Measurements from ENCODE around the gene SBF1. TPM values are rescaled to one million over a fixed set of nuclear protein-coding genes. Genes with fewer than 3 reads are reported as not detected.
A peak's percentile ranks its signal among the peaks of the same experiment; 100 is the strongest.

SBF1 gene
- total and polyA plus RNA-seq, 2 donors (not counting 1 experiment from before 2014, with no cell fraction given) = 110 to 254 TPM

- peak within 1 kb of the TSS; percentile 86 for H3K9ac ChIP-seq (ENCODE audit: low read length)
- ChIA-PET POLR2A (interaction anchor here (0.6 to 1.9 kb wide), 11 partner anchors 11 to 114 kb away, joined by 3 to 35 read pairs (median 8); partner anchors contain the start of genes CHKB, SCO2 and TYMP), CTCF (interaction anchor here (0.7 to 5.8 kb wide), 9 partner anchors 9 to 263 kb away, joined by 3 to 71 read pairs (median 3); partner anchors contain the start of genes SCO2 and SYCE3)
- H3K9me3 Mint-ChIP-seq (ENCODE audit: insufficient read depth) = no peaks in the 10 kb centered on the region
- TF ChIP-seq EZH2 (IDR thresholded peaks at IDR 0.05; ENCODE audit: borderline replicate concordance, insufficient read depth, low read depth, low read length, poor library complexity, severe bottlenecking) (no peak), CTCF (IDR thresholded peaks at IDR 0.05) (no peak)
- peaks cover 19 to 29% of the 10 kb centered on the region in 2 donors for H3K4me1 ChIP-seq (ENCODE audit: control insufficient read depth in 2 of 2, insufficient read depth in 2 of 2, low read length in 2 of 2)
- peak within 1 kb of the TSS; percentile 93 for H3K4me2 ChIP-seq (replicated peaks; ENCODE audit: low read depth, low read length, poor library complexity, severe bottlenecking)
- H3K4me3 ChIP-seq (ENCODE audit: control extremely low read depth in 1 of 5, extremely low read depth in 1 of 5, insufficient read depth in 1 of 5, low read depth in 2 of 5, low read length in 4 of 5) = peak within 1 kb of the TSS; percentile 75 to 92 (median 91)
- peaks cover 28% of the 10 kb centered on the region for H3K4me1 Mint-ChIP-seq
- DNase-seq (no peak), ATAC-seq (ENCODE audit: low read depth) (peak; percentile 74)
- WGBS (ENCODE audit: insufficient coverage) = under 1% methylated on average over 30 of the region's 62 CpGs
- peaks cover 0 to 32% of the 10 kb centered on the region in 2 experiments for H3K36me3 ChIP-seq (replicated peaks in 1 of 2; ENCODE audit: control extremely low read depth in 1 of 2, control insufficient read depth in 1 of 2, extremely low read depth in 1 of 2, insufficient read depth in 2 of 2, low read length in 1 of 2)
- H3K79me2 ChIP-seq (ENCODE audit: control insufficient read depth, insufficient read depth, low read length) = peaks cover 54% of the 10 kb centered on the region
- intact Hi-C loops (cut with micrococcal nuclease) = loop anchor here (1.0 to 5.0 kb wide), 2 partner anchors 38 to 165 kb away; partner anchors contain the start of gene PPP6R2
- peak within 1 kb of the TSS; percentile 98 for H3K27ac Mint-ChIP-seq
- no peaks in the 10 kb centered on the region for H3K9me3 ChIP-seq (ENCODE audit: control extremely low read depth in 1 of 3, control insufficient read depth in 2 of 3, insufficient read depth in 1 of 3, low read length in 2 of 3)
- H4K20me1 ChIP-seq (ENCODE audit: control insufficient read depth, insufficient read depth, low read length, poor library complexity, severe bottlenecking) = peaks cover 35% of the 10 kb centered on the region
- peak within 1 kb of the TSS; percentile 95 for H3K4me3 Mint-ChIP-seq
- peak within 1 kb of the TSS; percentile 81 for H2AFZ ChIP-seq (ENCODE audit: insufficient read depth, low read depth, low read length, poor library complexity, severe bottlenecking)
- H3K27ac ChIP-seq (ENCODE audit: low read length in 2 of 2) = peak within 1 kb of the TSS; percentile 88 to 92
- no peaks in the 10 kb centered on the region for H3K27me3 ChIP-seq (replicated peaks in 1 of 4; ENCODE audit: control extremely low read depth in 1 of 4, control insufficient read depth in 3 of 4, insufficient read depth in 4 of 4, low read length in 3 of 4)
- no peaks in the 10 kb centered on the region for H3K27me3 Mint-ChIP-seq
These were observed 32.7 kb upstream of the SBF1 start, which contains the start of gene LMF2 for GRCh38 chr22:50507421-50507990. Gene LMF2, minus strand, starts transcription at chr22:50507702. Its CDS starts 27 bp downstream, at chr22:50507675.

Data from B cell (primary cell).